T-helper 2 cell treated with Interferon-gamma antibody and Interleukin-4, amounts not matched to agents 100 ng/mL and 5 ng/mL, for 36 hours (primary cell): ENCODE results near the gene APOL4. TPM values are rescaled to one million over a fixed set of nuclear protein-coding genes. Genes with fewer than 3 reads are reported as not detected.
"Not testable (repeated sequence)": the region's sequence is repeated elsewhere in the genome, so short reads cannot be mapped to it uniquely, and the experiment has no call there.

Source experiments
- intact Hi-C: fragments of 100-400 bp; cut with micrococcal nuclease; formaldehyde crosslinking; loops from one replicate; pipeline ENCODE4 v1.15.1; 2023
- total RNA-seq: library from RNA; stranded (reverse); gene quantifications from 2 replicates; pipeline ENCODE4 v1.2.3, GENCODE V29; 2022

The APOL4 gene
- total RNA-seq, 1 donor from 2014 or later: 1.8 TPM

DNA sequence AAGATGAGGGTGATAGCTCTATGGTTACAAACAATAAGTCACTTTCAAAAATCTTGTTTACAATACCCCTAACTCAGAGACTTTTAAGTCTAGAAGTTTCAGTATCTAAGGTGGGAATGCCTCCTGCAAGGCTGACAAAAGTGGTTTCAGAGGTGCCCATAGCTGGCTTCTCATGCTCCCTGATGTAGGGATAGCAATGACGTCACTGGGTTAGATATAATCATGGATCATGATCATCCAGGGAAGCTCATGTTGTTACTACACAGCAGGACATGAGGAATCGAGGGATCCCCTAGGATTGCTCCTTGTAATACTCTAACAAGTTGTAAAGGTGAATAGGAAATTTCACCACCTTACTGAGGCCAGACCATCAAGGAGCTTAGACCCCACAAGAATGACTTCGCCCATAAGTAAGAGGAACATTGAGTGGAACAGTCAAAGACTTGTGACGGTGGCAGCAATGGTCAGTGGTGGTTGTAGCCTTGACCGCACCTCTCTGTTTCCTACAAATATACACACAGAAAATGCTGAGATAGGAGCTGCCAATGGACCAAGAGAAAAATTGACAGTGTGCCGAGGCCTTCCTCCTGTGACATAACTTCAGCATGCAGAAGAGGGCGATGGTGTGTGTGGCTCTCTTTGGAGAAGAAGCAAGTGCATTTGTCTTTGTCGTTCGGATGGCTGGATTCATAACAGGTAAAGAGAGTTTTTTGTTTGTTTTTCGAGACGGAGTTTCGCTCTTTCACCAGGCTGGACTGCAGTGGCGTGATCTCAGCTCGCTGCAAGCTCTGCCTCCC lies 15.6 kb downstream of the APOL4 start:
- intact Hi-C loops: no loop called here

DNA sequence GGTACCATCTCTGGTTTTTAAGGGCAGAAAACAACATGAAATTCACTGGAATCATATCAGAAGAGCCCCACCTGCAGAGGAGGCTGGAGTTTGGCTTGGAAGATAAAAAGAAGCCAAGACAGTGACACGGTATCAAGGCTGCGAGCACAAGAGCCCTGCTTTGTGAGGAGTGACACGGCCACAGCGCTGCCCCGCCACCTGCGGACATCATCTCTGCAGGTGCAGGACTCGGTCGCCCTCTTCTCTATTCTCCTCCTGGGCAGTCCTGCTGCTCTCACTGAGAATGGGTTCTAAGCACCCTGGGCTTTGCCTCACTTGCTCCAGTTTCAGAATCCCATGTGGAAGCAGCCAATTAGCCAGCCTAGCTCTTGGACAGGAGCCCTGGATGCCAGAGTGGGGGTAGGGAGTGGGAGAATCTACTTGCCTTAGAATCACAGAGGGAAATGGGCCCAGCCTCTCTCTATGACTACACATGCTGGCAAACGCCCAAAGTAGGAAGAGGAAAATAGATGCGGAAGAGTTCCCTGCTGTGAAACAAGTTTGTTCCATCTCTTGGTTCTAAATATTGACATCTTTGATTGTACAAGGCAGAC lies 17.1 kb downstream of the APOL4 start:
- intact Hi-C loops: no loop called here

GRCh38 chr22:36183446-36183845 lies 18.2 kb downstream of the APOL4 start:
- intact Hi-C loops: no loop called here

DNA sequence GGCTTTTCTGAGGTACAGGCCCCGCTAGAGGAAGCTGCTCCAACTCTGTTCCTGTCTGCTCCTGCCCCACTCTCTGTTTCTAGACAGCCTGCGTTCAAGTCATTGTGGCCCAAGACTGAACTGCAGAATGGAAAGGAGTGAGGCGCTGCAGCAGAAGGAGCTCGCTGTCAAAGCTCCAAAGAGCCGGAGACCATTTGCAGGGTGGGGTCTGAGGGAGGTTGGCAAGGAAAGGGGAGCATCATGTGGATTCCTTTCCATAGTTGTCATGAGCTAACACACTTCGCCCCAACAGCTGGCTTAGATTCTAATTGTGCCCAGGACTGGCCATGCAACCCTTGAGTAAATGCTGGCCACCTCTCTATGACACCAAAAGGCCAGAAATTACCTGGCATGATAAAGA lies 18.8 kb downstream of the APOL4 start:
- intact Hi-C loops: no loop called here

GRCh38 chr22:36182056-36182455 lies 19.6 kb downstream of the APOL4 start:
- intact Hi-C loops: no loop called here

DNA sequence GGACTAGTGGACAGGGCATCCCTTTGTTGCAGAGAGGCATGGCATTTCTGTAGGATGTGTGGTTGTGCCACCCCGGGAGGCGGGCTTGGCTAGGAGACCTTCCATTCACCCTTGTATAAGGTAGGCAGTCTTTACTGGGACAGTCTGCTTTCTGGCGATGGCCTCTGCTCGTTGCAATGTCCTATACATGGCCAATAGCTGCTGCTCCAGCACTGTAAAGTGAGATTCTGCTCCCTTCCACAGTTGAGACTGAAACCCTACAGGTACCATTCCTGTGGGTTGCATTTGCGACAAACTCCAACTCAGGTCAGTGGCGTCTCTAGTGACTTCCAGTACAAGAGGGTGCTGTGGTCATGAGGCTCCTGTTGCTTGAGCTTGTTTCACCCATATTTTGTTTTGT lies 20.7 kb downstream of the APOL4 start:
- intact Hi-C loops: loop anchor here (1.0 to 2.0 kb wide), 2 partner anchors 36 to 115 kb away; no protein-coding TSS in a partner anchor

- intact Hi-C loops: loop anchor here (1.0 to 2.0 kb wide), 2 partner anchors 35 to 114 kb away; no protein-coding TSS in a partner anchor
These were observed 21.4 kb downstream of the APOL4 start for GRCh38 chr22:36180038-36180880.

DNA sequence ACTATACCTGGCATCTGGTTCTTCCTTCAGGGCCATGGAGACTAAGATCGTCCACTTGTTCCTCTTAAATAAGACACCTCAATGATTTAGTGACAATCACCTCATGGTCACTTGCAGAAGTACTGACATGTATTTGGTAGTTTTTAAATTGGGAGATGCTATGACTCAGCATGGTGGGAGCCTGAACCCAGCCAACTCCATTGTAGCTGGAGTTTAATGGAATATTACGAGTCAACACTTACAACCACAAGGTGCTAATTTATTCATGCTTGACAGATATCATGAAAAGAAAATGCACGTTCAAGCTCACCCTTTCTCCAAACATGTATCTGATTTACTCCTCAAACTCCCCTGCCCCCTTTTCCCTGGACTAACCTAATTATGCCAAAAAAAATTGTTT lies 24.4 kb downstream of the APOL4 start:
- intact Hi-C loops: no loop called here

DNA sequence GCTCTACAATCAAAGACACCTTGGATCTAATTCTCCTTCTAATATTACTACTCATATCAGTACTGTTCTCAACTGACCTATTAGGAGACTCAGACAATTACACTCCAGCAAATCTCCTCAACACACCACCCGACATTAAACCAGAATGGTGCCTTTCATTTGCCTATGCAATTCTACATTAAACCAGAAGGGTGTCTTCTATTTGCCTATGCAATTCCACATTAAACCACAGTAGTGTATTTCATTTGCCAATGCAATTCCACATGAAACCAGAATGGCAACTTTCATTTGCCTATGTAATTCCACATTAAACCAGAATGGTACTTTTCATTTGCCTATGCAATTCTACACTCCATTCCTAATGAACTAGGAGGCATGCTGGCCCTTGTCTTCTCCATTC lies 25.7 kb downstream of the APOL4 start:
- intact Hi-C loops: no loop called here

- intact Hi-C loops: no loop called here
These were observed 29.7 kb downstream of the APOL4 start for GRCh38 chr22:36171941-36172340.

DNA sequence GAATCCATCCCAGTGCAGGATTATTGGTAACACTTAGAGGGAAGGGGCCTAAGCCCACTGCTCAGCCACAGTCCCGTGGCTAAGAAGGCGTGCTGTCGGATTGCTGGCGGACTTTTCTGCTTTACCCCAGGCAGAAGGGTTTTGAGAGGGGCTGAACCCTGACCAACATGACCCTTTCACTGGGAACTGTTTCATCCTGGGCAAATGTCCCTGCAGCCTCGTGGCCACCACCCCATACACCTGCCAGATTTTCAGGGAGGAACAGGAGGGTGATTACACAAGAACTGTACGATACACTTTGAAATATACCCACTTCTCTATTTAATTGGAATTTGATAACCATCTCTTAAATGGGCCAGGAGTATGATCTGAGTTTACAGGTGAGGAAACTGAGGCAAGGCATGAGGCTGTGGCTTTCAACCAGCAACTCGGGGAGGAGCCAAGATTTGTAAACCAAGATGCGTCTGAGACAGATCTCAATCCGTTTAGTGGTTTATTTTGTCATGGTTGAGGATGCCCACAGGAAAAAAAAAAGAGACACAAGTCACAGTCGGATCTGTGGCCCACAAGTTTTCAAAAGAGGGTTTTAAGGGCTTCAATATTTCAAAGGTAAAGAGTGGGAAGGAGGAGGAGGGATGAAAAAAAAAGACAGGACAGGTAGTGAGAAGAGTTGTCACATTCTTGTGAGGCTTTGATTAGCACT lies 34.9 kb downstream of the APOL4 start:
- intact Hi-C loops: no loop called here

DNA sequence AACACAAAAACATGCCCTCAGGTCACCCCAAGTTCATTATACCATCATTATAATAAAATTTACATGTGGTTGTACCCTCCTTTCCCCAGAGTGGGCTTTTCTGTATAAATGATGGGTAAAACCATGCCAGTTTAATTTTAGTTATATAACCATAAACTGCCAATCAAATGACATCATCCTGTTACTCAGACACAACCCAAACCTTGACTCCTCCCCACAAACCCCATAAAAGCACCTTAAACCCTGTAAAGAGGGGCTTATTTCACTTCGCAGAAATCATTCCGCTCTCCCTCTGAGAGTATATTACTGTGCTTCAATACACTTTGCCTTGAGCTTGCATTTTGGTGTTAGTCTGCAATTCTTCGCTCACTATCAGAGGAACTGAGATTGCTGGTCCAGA lies 35.5 kb downstream of the APOL4 start:
- intact Hi-C loops: no loop called here

DNA sequence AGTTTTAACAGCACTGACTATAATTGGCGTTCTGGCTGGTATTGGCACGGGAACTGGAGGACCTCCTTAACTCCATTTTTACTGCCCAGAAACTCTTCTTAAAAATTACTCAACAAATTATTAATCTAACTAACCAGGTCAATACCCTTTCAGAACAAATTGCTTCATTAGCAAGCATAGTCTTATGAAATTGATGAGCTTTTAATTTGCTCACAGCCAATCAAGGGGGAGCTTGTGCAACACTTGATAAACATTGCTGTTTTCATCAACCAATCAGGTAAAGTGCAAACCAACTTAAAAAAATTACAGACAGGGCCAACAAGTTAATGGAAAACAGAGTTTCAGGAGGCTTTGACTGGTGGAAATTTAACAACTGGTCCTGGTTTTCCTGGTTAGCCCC lies 36.5 kb downstream of the APOL4 start:
- intact Hi-C loops: no loop called here

- intact Hi-C loops: no loop called here
These were observed 37.0 kb downstream of the APOL4 start for GRCh38 chr22:36164621-36165020.

DNA sequence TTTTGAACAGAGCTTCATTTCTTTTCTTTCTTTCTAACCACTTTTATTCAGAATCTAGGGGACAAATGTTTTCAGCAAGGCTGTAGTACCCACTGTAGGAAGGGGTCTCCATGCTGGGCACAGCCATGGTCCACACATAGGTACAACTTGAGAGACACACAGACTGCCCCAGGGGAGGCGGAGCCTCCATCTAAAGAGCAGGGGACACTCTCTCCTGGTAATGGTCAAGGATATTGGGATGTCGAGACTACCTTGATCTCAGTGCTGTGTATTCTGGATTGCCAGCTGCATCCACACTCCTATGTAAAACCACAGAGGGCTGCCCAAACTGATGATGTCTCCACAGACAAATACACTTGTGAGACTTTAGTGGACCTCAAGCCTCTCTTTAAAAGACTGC lies 38.1 kb downstream of the APOL4 start:
- intact Hi-C loops: no loop called here

- intact Hi-C loops: no loop called here
These were observed 39.2 kb downstream of the APOL4 start for GRCh38 chr22:36162127-36163034.

DNA sequence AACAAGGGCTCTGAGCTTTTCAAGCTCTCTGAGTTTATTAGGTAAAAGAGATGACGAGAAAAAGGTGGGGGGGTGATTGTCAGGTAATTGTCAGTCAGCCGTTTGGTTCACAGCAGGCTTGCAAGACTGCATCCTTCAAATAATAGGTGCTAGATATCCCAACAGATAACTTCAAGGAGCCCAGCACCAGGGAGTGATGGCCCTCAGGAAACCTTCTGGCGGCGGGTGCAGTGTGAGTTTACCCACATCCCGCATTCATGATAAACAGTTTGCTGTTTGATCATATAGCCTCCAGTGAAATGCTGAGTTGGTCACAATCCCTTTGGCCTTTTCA lies 39.8 kb downstream of the APOL4 start:
- intact Hi-C loops: not testable (repeated sequence)

DNA sequence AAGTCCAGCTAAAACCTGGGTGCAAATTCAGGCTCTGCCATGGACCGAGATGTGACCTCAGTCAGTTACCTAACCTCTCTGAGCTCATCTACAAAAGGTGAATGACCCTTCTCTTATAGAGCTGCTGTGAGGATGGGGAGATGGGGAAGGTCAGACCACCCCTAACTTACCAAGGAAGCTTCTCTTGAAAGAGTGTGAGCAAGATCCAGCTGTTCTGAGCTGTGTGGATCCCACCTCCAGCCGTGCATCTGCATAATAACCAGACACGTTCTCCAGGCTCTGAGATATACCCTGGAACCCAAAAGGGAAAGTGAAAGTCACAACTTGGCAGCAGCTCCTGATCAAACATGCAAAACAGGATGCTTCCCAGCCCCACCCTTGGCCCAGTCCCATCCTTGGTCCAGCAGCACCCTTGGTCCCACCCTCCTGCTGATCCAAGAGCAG lies 41.1 kb downstream of the APOL4 start, which contains the start of gene APOL3:
Gene APOL3 (minus strand): TSS at position 257 of the 444 bp plus-strand sequence. CDS start 11,700 bp downstream, outside the sequence.
- intact Hi-C loops: loop anchor here (1.0 kb wide), 1 partner anchor 78 kb away; no protein-coding TSS in a partner anchor

- intact Hi-C loops: no loop called here
These were observed 44.8 kb downstream of the APOL4 start for GRCh38 chr22:36156515-36157419.
